Mesenteric fat pad (tissue), 1 donor: ENCODE results near the gene CATSPERD. TPM values are rescaled to one million over a fixed set of nuclear protein-coding genes. Genes with fewer than 3 reads are reported as not detected.

ENCODE experiments used
- DNase-seq: peaks from one replicate; pipeline ENCODE4 v3.0.0-alpha.2; 2020; ENCODE audit warnings: low spot score
- total RNA-seq: library from RNA; stranded (reverse); fragmentation: NEBNext Ultra II Directional; extraction: Animal tissue kit (Norgen Biotek cat#: 25700); gene quantifications from one replicate; pipeline ENCODE4 v1.2.1, GENCODE V29; 2021
- donor health status: DM: yes; HTN: yes; CAD: no.

CATSPERD gene
- total RNA-seq, 1 donor from 2014 or later: not detected

DNA sequence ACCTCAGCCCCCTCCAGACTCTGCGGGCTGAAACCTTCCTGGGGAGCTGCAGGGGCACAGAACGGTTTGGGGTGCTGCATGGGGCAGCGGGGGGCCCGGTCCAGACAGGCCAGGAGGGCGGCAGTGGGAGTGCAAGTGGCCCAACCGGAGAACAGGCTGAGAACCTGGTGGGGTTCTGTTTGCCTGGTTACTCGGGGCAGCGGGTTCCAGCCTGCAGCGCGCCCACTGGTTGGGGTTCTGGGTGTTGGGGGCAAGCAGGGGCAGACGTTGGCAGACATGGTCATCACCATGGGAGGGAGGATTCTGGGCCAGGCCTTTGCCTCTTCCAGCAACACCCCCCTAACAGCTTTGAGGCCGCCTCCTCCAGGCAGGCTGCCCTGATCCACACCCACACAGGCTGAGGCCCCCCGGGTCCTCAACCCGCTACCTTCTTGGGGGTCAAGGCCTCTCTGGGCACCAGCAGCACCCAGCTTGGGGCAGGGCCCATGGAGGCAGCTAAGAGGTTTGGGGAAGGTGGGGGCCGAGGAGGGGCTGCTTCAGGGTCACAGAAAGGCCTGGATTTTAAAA is 64.2 kb downstream of the CATSPERD start, which contains the start of gene PRR22:
TSS of gene PRR22 (minus strand) at position 166 of the 567 bp plus-strand sequence. CDS start at position 80, 86 bp downstream.
- no peak for DNase-seq

DNA sequence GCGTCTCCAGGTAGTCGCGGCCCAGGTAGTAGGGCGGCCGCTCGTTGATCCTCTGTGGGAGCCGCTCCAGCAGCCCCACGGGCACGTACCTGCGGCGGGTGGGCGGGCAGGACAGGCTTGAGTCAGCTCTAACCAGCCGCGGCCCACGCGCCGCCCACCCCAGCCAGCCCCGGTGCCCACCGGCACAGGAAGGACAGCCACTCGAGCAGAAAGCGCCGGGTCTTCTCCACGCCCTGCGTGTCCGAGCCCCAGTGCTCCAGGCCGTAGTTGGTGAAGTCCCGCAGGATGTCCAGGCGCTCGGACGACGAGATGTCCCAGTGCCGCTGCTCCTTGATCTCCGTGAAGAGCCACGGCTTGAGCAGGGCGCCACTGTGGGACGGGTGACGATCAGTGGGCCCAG is 65.0 kb downstream of the CATSPERD start:
- DNase-seq: no peak

DNA sequence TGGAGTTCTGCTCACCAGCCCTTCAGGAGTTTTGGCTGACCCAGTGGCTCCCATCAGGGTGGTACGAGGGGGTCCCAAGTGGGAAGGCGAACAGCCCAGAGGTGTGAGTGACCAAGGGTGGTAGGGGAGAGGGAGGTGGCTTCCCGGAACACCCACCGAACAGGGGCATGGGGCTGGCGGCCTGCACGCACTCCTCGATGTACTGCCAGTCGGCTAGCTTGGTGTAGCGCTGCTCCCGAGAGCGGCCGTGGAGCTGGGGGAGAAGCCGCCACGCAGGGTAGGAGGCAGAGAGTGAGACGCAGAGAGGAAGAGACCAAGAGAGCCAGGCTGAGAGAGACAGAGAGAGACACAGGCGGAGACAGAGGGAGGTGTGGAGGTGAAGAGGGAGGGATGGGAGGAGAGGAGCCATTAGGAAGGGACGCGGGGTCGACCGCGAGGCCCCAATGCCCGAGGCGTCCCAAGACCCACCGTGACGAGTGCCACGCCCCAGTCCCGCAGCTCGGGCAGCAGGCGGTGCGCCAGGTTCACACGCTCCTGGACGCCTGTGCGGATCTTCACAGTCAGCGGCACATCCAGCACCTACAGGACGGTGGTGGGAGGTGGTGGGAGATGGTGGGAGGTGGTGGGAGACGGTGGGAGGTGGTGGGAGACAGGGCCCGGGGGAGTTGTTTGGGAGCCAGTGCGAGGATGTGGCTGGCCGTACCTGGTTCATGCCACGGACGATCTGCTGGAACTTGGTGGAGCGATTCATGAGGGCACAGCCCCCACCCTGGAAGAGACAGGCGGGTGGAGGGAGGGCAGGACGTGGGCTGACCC is 66.4 kb downstream of the CATSPERD start:
- no peak for DNase-seq

DNA sequence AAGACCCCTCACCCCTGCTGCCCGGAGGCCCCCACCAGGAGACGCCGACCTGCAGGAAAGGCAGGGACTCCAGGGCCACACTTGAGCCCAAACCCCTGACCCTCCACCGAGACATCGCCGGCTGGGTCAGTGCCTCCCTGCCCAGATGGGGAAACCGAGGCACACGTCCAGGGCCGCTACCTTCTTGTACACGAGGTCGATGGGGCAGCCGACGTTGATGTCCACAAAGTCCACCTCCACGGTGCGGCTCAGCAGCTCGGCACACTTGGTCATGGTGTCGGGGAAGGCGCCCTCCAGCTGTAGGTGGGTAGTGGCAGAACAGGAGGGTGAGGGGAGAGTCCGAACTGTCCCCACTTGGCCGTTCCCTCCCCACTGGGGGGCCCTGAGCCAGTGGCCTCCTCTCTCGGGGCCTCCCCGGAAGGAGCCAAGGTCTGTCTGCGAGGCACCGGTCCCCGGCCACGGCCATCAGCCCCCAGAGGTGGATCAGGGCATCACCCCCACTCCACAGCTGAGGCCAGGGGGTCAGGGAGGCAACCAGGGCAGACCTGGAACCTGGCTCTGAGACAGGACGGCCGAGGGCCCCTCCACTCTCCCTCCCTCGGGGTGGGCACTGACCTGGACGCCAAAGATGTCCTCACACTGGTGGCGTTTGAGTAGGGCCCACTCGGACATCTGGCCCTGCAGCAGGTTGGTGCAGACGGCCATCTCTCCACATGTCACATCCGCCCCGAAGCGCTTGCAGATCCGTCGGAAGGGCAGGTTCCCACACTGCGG is 67.2 kb downstream of the CATSPERD start:
- DNase-seq: no peak

DNA sequence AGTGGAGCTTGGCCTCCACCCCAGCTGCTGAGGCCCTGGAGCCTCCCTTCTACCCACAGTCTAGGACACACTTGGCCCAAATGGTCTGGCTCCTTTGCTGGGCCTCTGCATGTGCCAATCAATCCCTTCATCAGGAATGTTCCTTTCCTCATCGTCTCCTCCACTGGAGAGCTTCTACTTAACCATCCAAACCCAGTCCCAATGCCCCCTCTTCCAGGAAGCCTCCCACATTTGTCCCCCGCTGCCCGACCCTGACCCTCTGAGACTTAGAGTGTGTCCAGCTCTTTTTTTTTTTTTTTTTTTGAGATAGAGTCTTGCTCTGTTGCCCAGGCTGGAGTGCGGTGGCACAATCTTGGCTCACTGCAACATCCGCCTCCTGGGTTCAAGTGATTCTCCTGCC is 68.0 kb downstream of the CATSPERD start:
- DNase-seq: no peak

DNA sequence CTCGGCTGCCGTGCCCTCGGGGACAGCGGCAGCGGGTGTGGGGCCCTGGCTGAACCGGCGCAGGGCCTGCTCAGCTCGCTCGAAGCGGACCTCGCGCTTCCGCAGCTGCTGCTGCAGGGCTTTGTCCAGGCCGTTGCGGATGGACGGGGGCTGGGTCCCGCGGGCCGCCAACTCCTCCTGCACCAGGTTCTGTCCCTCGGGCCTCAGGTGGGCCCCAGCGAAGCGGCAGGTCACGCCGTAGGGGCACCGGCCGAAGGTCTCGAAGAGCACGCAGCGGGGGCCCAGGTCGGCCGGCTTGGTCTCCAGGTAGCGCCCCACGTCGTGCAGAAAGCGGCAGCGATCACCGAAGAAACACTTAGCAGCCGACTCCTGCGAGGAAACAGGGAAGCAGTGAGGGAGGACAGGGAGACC is 68.9 kb downstream of the CATSPERD start:
- no peak for DNase-seq

DNA sequence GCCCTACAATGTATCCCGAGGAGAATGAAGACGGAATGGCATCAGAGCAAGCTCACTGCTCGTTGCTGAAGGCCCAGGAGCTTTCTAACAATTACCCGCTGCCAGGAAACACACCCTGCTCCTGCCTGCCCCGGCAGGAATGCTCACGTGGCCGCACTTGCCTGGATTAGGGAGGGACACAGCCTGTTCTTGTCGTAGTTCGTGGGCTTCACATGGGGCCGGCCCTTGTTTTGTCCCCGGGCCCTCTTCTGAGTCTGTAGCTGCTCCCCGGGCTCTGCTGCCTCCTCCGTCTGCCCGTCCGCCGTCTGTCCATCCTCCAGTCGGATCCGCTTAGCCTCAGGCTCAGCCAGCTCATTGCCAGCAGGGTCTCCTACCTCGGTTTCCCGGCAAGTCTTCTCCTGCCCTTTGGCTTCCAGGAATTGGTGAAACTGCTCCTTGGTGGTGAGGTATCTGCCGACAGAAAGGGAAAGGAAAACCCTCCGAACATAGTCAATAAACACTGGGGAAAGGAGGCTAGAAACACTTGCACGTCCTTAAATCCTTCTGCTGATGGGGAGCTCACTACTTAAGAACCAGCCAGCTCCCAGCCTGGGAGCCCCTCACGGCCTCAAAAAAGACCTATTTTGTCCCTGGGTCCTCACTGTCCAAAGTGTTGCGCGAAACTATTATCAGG is 69.6 kb downstream of the CATSPERD start:
- DNase-seq: no peak

DNA sequence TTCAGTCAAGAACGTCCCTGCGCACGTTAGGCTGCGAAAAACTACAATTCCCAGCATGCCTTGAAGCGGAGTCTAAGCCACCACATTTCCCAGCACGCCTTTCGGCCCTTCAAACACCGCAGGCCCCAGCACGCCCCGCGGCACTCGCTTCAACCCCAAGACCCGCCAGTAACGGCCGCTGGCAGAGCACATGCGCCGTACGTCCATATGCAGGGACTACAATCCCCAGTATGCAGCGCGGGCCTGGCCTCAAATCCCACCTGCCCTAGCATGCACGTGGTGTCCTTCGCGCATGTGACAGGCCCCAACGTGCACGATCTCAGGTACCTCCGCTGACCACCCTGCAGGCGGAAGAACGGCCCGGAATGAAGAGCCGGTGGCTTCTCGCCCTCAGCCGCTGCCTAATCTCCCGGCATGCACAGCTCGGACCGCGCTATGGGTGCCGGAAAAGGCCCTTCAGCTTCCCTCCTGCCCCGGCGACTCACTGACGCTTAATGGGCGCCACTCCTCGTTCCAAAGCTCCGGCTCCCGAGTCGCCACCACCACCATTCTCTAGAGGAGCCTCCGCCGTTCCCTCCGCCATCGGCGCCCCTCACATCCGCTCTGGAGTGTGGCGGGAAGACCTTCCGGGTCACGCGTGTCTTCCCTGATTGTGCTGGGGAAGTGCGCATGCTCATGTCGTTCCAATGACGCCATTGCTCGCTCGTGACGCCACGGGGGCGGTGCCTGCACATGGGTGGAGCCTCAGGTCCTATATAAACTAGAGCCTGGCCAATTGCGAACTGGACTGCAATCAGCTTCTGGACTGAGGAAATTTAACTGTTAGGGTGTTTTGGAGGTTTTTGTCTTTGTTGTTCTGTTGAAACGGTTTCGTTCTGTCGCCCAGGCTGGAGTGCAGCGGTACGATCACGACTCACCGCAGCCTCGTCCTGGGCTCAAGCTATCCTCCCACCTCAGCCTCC is 70.4 kb downstream of the CATSPERD start, which contains the start of gene DUS3L:
TSS of gene DUS3L (minus strand) at position 605 of the 962 bp plus-strand sequence. CDS start at position 583, 22 bp downstream.
- peak; percentile 99 for DNase-seq

DNA sequence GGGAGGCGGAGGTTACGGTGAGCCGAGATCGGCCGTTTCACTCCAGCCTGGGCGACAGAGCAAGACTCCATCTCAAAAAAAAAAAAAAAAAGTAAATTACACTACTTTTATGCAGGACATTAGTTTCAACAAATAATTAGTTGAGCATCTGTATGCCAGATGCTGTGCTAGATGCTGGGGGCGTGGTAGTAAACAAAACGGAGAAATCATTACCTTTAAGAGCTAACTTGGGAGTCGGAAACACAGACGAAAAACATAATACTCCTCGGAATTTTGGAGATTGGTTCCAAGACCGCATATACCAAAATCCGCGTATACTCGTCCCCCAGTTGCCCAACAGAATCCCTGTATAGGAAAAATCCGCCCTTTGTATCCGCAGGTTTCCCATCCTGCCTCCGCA is 71.8 kb downstream of the CATSPERD start:
- DNase-seq: no peak

DNA sequence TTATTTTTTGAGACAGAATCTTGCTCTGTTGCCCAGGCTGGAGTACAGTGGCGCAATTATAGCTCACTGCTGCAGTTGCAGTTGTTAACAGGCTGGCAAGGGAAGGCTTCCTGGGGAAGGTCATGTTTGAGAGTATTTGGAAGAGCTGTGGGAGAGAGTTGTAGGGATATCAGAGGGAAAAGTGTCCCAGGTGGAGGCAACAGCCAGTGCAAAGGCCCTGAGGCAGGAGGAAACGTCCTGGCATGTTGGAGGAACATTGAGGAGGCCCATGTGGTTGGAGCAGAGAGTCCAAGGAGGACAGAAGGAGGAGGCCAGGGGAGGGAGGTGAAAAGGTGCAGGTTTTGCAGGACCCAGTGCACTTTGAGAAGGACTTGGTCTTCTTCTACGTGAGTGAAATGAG is 72.8 kb downstream of the CATSPERD start:
- DNase-seq: no peak

DNA sequence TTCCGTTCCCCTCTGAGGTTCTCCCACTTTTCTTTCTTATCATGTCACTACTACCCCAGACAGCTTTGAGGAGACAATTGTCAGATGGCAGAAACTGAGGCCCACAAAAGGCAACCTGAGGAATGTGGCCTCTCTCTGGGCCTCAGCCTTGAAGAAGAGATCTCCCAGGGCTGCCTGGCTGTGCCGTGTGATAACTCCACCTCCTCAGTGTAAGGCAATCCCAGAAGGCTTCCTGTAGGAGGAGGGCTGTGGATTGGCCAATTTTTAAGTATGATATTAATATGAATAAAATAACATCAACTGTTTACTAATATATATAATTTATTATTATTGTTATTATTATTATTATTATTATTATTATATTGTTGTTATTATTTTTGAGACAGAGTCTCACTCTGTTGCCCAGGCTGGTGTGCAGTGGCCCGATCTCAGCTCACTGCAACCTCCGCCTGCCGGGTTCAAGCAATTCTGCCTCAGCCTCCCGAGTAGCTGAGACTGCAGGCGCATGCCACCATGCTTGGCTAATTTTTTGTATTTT is 75.0 kb downstream of the CATSPERD start:
- DNase-seq: no peak

DNA sequence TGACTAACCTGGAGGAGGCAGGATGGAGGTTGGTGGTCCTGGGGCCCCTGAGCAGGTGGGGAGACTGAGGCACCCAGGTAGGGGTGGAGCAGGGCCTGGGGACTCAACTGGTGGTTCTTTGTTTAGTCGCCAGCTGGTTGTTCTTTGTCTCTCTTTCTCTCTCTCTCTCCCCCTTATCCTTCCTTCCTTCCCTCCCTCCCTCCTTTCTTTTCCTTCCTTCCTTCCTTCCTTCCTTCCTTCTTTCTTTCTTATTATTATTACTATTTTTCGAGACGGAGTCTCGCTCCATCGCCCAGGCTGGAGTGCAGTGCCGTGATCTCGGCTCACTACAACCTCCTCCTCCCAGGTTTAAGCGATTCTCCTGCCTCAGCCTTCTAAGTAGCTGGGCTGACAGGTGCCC is 77.8 kb downstream of the CATSPERD start:
- no peak for DNase-seq

DNA sequence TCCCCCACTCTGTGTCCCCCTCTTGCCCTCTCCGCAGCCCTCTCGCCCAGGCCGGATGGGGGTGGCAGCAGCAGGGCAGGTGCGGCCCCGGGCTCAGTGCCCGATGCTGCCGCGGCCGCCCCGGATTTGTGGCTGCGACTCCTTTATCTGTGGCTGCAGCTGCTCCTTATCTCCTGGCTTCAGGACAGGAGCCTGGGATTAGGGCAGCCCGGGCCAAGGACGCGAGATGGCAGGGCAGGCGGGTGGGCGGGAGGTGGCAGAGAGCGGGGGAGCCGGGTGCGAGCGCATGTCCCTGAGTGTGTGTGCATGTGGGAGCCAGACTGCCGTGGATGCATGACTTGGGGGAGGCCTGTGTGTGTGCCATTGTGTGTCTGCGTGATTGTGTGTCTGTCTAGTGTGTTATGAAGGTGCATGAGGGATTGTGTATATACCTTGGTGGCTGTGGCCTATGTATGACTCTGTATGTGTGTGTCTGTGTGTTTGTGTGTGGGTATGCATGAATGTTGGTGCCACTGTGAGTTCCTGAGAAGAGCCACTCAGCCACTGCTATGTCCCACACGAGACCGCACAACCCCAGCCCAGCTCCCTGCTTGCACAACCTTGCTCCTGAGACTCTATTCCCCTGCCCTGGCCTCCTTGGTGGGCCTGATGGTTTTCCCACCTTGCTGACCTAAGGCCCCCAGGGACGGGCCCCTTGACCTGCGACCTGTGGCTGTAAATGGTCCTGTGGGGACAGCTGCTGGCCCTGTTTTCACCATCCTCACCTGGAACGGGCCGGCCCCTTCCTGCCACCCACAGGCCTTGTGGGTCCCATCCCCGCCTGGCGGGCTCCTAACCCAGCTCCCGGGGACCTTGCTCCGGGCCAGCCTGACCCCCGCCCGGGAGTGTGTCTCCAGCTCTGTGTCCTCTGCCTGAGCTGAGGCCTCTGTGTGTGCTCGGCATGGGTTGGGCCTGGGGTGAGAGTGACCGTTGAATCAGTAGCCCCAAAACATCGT is 79.1 kb downstream of the CATSPERD start:
- DNase-seq: no peak

DNA sequence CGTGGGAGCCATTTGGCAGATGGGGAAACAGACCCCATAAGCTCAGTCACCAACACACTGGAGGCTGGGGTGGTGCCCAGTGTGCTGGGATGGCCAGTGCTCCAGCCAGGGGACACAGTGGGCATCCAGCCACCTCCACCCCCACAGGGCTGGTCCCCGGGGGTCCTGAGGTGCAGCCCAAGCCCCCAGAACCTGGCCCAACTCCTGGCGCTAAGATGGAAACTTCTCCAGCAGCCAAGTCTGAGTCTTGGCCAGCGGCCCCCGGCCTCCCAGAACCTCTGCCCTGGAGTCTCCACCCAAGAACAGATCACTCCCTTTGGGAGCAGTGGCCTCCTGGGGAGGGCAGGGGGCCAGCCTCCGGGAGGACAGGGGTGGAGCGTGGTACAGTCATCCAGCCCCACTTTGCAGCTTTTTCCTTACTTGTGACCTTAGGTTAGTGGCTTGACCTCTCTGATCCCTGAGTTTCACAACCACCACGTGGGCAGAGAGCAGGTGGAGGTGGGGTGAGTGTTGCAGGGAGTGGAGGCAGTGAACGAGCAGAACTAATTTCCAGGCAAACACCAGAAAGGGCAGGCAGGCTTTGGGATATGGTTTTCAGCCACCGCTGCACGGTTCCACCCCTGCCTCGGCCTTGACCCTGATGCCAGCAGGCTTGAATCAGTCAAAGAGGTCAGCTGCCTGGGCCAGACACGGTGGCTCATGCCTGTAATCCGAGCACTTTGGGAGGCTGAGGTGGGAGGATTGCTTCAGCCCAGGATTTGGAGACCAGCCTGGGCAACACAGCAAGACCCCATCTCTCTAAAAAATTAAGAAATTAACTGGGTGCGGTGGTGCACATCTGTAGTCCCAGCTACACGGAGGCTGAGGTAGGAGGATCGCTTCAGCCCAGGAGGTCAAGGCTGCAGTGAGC is 80.2 kb downstream of the CATSPERD start:
- DNase-seq: no peak

DNA sequence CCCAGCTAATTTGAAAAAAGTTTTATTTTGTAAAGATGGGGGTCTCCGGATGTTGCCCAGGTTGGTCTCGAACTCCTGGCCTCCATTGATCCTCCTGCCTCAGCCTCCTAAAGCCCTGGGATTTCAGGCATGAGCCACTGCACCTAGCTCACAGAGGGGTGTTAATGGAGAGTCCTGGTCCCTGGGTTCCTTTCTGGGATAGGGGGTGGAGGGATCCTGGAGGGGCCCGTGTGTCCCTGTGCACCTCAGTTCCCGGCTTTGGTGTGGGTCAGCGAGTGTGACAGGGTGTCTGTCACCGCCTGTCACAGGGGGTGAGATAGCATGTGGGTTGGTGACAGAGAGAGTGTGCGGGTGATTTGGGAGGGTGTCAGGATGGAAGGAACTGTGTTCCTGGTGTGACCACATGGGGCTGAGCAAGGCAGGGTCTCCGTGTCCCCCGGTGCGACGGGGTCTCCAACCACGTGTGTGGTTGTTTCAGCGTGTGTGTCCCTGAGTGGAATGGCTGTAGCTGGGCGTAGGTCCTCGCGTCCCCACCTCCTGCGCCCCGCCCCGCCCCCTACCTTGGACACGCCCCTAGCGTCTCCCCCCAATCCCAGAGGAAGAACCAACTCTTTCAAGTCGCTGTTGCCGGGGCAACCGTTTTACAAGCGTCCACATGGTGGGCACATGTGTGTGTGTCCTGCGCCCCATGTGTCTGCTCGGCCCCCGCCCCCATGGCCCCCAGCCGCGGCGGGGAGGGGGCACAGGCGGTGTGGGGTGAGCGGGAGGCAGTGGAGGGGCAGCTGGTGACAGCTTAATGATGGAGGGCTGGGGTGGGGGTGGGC is 81.6 kb downstream of the CATSPERD start:
- DNase-seq: no peak

DNA sequence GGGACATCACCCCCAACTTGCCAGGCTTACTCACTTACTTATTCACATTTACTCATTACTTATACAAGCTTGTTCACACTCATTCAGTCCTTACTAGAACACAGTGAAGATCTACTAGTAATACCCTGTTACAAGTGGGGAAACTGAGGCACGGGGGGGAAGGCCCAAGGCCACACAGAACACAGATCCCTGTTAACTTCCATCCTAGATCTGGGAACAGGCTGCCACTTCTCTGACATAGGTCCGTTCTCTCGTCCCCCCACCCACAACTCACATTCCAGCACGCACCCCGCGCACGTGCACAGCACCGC is 83.0 kb downstream of the CATSPERD start:
- DNase-seq: no peak
